Left cardiac atrium (tissue), 4 donors: Measurements from ENCODE around the gene SBK2. TPM values are rescaled to one million over a fixed set of nuclear protein-coding genes. Genes with fewer than 3 reads are reported as not detected.

Experiments used
- ATAC-seq, 2 donors: fragments of 200-7000 bp; cut with Tn5 transposase; one replicate each; pipeline ENCODE4 v1.9.1; 2020; ENCODE audit warnings: mild to moderate bottlenecking in 2 of 2, moderate library complexity in 2 of 2
- DNase-seq: peaks from one replicate; pipeline ENCODE4 v3.0.0-alpha.2; 2020
- intact Hi-C, 2 donors: fragments of 100-400 bp; cut with DNase I; formaldehyde crosslinking; loops; one replicate each; pipeline versions ENCODE4 v1.14.1 to v1.15.1; 2022 to 2023
- total RNA-seq, 2 donors: library from RNA; stranded (reverse); fragmentation: NEBNext Ultra II Directional; extraction: Animal tissue kit (Norgen Biotek cat#: 25700); gene quantifications; one replicate each; pipeline ENCODE4 v1.2.1, GENCODE V29; 2021
- donor health status: DM: no; HTN: yes; CAD: no.
- donor health status: DM: no; HTN: yes; CAD: no; lungs with severe emphysema.
- donor health status: DM: yes; HTN: yes; CAD: no.
- donor health status: Dilated cardiomyopathy.

The SBK2 gene
- total RNA-seq, 2 donors from 2014 or later: 151 to 181 TPM

GRCh38 chr19:55482156-55482961, 54.6 kb downstream of the SBK2 start:
- intact Hi-C loops: no loop called here
- DNase-seq (no peak), ATAC-seq (no peak)

- intact Hi-C loops: no loop called here
Measured at GRCh38 chr19:55481794-55482155, 55.2 kb downstream of the SBK2 start.

GRCh38 chr19:55481148-55481793, 55.7 kb downstream of the SBK2 start:
- intact Hi-C loops: no loop called here
- DNase-seq: no peak
- no peak for ATAC-seq

More at GRCh38 chr19:55481794-55482155, 55.2 kb downstream of the SBK2 start:
- DNase-seq (no peak), ATAC-seq (no peak)

- DNase-seq (no peak), ATAC-seq (no peak)
- intact Hi-C loops: no loop called here
Measured at GRCh38 chr19:55479451-55480230, 57.3 kb downstream of the SBK2 start.

- ATAC-seq: no peak
- no peak for DNase-seq
- intact Hi-C loops: no loop called here
Measured at GRCh38 chr19:55479045-55479444, 57.9 kb downstream of the SBK2 start.

Other genes with a start within 250 kb of the SBK2 start
- 1 to 10 TPM; 3.1 to 3.6 TPM for gene TMEM150B, start 211.8 kb downstream of the SBK2 start, total RNA-seq
- gene KMT5C, start 197.3 kb downstream of the SBK2 start, total RNA-seq: 1 to 10 TPM; 6.7 to 6.9 TPM
- gene COX6B2, start 182.4 kb downstream of the SBK2 start, total RNA-seq: not detected
- not detected for gene GARIN5B, start 173.9 kb downstream of the SBK2 start, total RNA-seq
- not detected for gene IL11, start 166.7 kb downstream of the SBK2 start, total RNA-seq
- not detected for gene TMEM190, start 160.3 kb downstream of the SBK2 start, total RNA-seq
- gene TMEM238, start 152.8 kb downstream of the SBK2 start, total RNA-seq: under 1 TPM; 0.84 to 0.97 TPM
- gene RPL28, start 151.2 kb downstream of the SBK2 start, total RNA-seq: 100 to 1,000 TPM; 789 to 866 TPM
- gene UBE2S, start 129.3 kb downstream of the SBK2 start, total RNA-seq: 10 to 100 TPM; 18.1 to 29.9 TPM
- not detected for gene SHISA7, start 93.8 kb downstream of the SBK2 start, total RNA-seq
- 10 to 100 TPM; 58.4 to 60.5 TPM for gene ISOC2, start 75.5 kb downstream of the SBK2 start, total RNA-seq
- gene C19orf85, start 72.4 kb downstream of the SBK2 start, total RNA-seq: not detected
- 1 to 10 TPM; 5.3 to 9.0 TPM for gene ZNF628, start 60.5 kb downstream of the SBK2 start, total RNA-seq
- gene NAT14, start 51.9 kb downstream of the SBK2 start, total RNA-seq: 10 to 100 TPM in 1 of 2 donors, 1 to 10 TPM in 1; 9.2 to 13.7 TPM
- gene SSC5D, start 48.7 kb downstream of the SBK2 start, total RNA-seq: 1 to 10 TPM; 5.7 to 6.7 TPM
- gene SBK3, start 8.4 kb upstream of the SBK2 start, total RNA-seq: 10 to 100 TPM; 55.3 to 62.7 TPM
- gene ZNF579, start 43.7 kb upstream of the SBK2 start, total RNA-seq: 10 to 100 TPM; 10.8 to 12.7 TPM
- 10 to 100 TPM; 14.5 to 17.0 TPM for gene FIZ1, start 62.4 kb upstream of the SBK2 start, total RNA-seq
- 10 to 100 TPM; 14.1 to 18.7 TPM for gene ZNF524, start 63.2 kb upstream of the SBK2 start, total RNA-seq
- 10 to 100 TPM; 16.2 to 20.2 TPM for gene ZNF865, start 68.5 kb upstream of the SBK2 start, total RNA-seq
- gene ZNF784, start 87.4 kb upstream of the SBK2 start, total RNA-seq: 10 to 100 TPM; 11.1 to 11.7 TPM
- 10 to 100 TPM; 17.7 to 27.7 TPM for gene ZNF580, start 103.9 kb upstream of the SBK2 start, total RNA-seq
- 1 to 10 TPM; 8.4 to 8.6 TPM for gene ZNF581, start 106.5 kb upstream of the SBK2 start, total RNA-seq
- gene CCDC106, start 111.1 kb upstream of the SBK2 start, total RNA-seq: 10 to 100 TPM; 17.4 to 19.4 TPM
- 10 to 100 TPM; 82.4 to 87.5 TPM for gene U2AF2, start 117.9 kb upstream of the SBK2 start, total RNA-seq
- 100 to 1,000 TPM; 148 to 165 TPM for gene EPN1, start 138.1 kb upstream of the SBK2 start, total RNA-seq
- not detected for gene NLRP9, start 201.3 kb upstream of the SBK2 start, total RNA-seq
- not detected for gene RFPL4A, start 222.0 kb upstream of the SBK2 start, total RNA-seq
- gene RFPL4AL1, start 232.0 kb upstream of the SBK2 start, total RNA-seq: not detected